Prostate gland (tissue), 2 donors: ENCODE data around the gene ZNRF2.

ENCODE experiments used
- POLR2A ChIP-seq: fragments of 450-650 bp; IDR thresholded peaks from one replicate; pipeline ENCODE4 v1.6.1; 2016; ENCODE audit warnings: antibody characterized with exemption, mild to moderate bottlenecking
- TF ChIP-seq, protein P1 (sequence below), 4 experiments: fragments of 200-600 bp in 2 of 4; fragments of 450-650 bp in 2 of 4; sonication (generic) in 2 of 4; IDR thresholded peaks; 1 replicate in 3 of 4; 2 replicates in 1 of 4; pipeline ENCODE4 v1.5.1; 2016 to 2019; ENCODE audit warnings: antibody characterized with exemption in 4 of 4, mild to moderate bottlenecking in 2 of 4, moderate library complexity in 2 of 4

DNA sequence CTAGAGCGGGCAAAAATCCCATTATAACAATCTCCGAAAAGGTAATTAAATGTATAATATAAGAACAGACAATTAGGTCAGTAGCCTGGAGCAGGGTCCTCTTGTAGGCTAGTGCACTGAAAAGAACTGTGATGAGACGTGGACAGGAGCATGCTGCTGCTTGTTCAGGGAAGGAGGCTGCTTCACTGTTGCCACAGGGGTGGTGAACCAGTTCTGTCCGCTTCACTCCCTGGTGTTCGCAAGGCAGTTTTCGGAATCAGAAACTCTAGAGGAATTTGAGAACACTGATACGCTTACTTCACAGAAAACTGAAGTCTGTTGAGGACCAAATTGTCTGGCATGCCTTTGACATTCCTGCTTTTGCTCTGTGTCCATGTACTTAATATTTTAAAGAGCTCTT is 17.4 kb downstream of the ZNRF2 start:
- TF ChIP-seq, protein P1, sequence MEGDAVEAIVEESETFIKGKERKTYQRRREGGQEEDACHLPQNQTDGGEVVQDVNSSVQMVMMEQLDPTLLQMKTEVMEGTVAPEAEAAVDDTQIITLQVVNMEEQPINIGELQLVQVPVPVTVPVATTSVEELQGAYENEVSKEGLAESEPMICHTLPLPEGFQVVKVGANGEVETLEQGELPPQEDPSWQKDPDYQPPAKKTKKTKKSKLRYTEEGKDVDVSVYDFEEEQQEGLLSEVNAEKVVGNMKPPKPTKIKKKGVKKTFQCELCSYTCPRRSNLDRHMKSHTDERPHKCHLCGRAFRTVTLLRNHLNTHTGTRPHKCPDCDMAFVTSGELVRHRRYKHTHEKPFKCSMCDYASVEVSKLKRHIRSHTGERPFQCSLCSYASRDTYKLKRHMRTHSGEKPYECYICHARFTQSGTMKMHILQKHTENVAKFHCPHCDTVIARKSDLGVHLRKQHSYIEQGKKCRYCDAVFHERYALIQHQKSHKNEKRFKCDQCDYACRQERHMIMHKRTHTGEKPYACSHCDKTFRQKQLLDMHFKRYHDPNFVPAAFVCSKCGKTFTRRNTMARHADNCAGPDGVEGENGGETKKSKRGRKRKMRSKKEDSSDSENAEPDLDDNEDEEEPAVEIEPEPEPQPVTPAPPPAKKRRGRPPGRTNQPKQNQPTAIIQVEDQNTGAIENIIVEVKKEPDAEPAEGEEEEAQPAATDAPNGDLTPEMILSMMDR (IDR thresholded peaks at IDR 0.05): no peak
- no peak for TF ChIP-seq POLR2A
